GM12878 (cell line): ENCODE results near the gene REEP3. TPM values are rescaled to one million over a fixed set of nuclear protein-coding genes. Genes with fewer than 3 reads are reported as not detected.

Source experiments
- BCL11A ChIP-seq: IDR thresholded peaks from 2 replicates; pipeline ENCODE4 v1.6.1; 2011; ENCODE audit warnings: low read depth, low read length
- CBX3 ChIP-seq: fragments of 200-600 bp; sonication (generic); IDR thresholded peaks from 2 replicates; pipeline ENCODE4 v1.6.1; 2016; ENCODE audit warnings: low read depth, borderline replicate concordance
- CEBPB ChIP-seq, 2 experiments: fragments of 150-350 bp in 1 of 2; IDR thresholded peaks; 2 replicates each; pipeline ENCODE4 v1.6.1; 2012 to 2014; ENCODE audit warnings: low read depth in 2 of 2, low read length in 2 of 2, borderline replicate concordance in 1 of 2, inconsistent platforms in 1 of 2
- CUX1 ChIP-seq: IDR thresholded peaks from 2 replicates; pipeline ENCODE4 v1.6.1; 2012; ENCODE audit warnings: improper control_type of control experiment, low read depth, low read length; ENCODE audit not compliant: insufficient replicate concordance
- E2F4 ChIP-seq: IDR thresholded peaks from 2 replicates; pipeline ENCODE4 v1.6.1; 2012; ENCODE audit warnings: low read depth, low read length, improper control_type of control experiment
- EZH2 ChIP-seq: IDR thresholded peaks from 2 replicates; pipeline ENCODE4 v1.6.1; 2012; ENCODE audit warnings: low read depth, mild to moderate bottlenecking, control low read depth, inconsistent platforms, low read length, borderline replicate concordance; ENCODE audit not compliant: control insufficient read depth
- HSF1 ChIP-seq: fragments of 150-350 bp; IDR thresholded peaks from 2 replicates; pipeline ENCODE4 v1.6.1; 2014; ENCODE audit warnings: mild to moderate bottlenecking, low read depth, low read length
- JUNB ChIP-seq: IDR thresholded peaks from 2 replicates; pipeline ENCODE4 v1.6.1; 2016; ENCODE audit warnings: antibody characterized with exemption, mild to moderate bottlenecking
- JUND ChIP-seq: IDR thresholded peaks from 2 replicates; pipeline ENCODE4 v1.6.1; 2012; ENCODE audit warnings: low read depth, mild to moderate bottlenecking, low read length, improper control_type of control experiment, moderate library complexity
- MTA2 ChIP-seq: fragments of 450-650 bp; IDR thresholded peaks from 2 replicates; pipeline ENCODE4 v1.6.1; 2016; ENCODE audit warnings: low read depth, mild to moderate bottlenecking, moderate library complexity
- NFYB ChIP-seq: IDR thresholded peaks from 2 replicates; pipeline ENCODE4 v1.6.1; 2011; ENCODE audit warnings: low read depth, mild to moderate bottlenecking, low read length, improper control_type of control experiment, moderate library complexity; ENCODE audit not compliant: insufficient read depth
- PML ChIP-seq: IDR thresholded peaks from 2 replicates; pipeline ENCODE4 v1.6.1; 2012; ENCODE audit warnings: low read length, inconsistent platforms
- POU2F2 ChIP-seq: IDR thresholded peaks from 3 replicates; pipeline ENCODE4 v1.6.1; 2011; ENCODE audit warnings: low read depth, mild to moderate bottlenecking, low read length, borderline replicate concordance
- RAD51 ChIP-seq: fragments of 450-650 bp; IDR thresholded peaks from 2 replicates; pipeline ENCODE4 v1.6.1; 2016; ENCODE audit warnings: moderate library complexity, mild to moderate bottlenecking, inconsistent platforms
- RBBP5 ChIP-seq: fragments of 200-600 bp; sonication (generic); conservative IDR thresholded peaks from 2 replicates; pipeline ENCODE4 v1.6.1; 2016
- YY1 ChIP-seq: IDR thresholded peaks from 2 replicates; pipeline ENCODE4 v1.6.1; 2011; ENCODE audit warnings: low read depth, mild to moderate bottlenecking, low read length
- polyA plus RNA-seq, 11 experiments: library from polyadenylated mRNA; depleted of rRNA in 4 of 11; unstranded in 6 of 11; stranded (reverse) in 5 of 11; fragments of >200 nt; fragmentation: Nextera tagmentation in 4 of 11; fragmentation: Illumina TruSeq in 1 of 11; extraction: Ambion mirVana in 4 of 11; extraction: Trizol in 1 of 11; gene quantifications; 1 replicate in 1 of 11; 2 replicates in 10 of 11; pipeline versions ENCODE4 v1.2.1 to v1.2.3, GENCODE V29; 2011 to 2016; ENCODE audit warnings: inconsistent platforms in 2 of 11, missing spikeins in 2 of 11, low read depth in 1 of 11
- total RNA-seq, 4 experiments: library from RNA; depleted of rRNA in 3 of 4; stranded (reverse); fragments of >200 nt in 3 of 4; fragmentation: Illumina TruSeq in 1 of 4; extraction: Trizol in 1 of 4; gene quantifications; 2 replicates each; pipeline versions ENCODE4 v1.2.1 to v1.2.3, GENCODE V29; 2013 to 2021
- TF ChIP-seq, protein P1 (sequence below): fragments of 450-650 bp; IDR thresholded peaks from 2 replicates; pipeline ENCODE4 v1.6.1; 2017; ENCODE audit warnings: mild to moderate bottlenecking, moderate library complexity

The REEP3 gene
- total and polyA plus RNA-seq, 10 of the 15 experiments (the other 5 are each of a cell fraction or from before 2014, with no cell fraction given): 4.9 to 25.9 (median 16.2) TPM

DNA sequence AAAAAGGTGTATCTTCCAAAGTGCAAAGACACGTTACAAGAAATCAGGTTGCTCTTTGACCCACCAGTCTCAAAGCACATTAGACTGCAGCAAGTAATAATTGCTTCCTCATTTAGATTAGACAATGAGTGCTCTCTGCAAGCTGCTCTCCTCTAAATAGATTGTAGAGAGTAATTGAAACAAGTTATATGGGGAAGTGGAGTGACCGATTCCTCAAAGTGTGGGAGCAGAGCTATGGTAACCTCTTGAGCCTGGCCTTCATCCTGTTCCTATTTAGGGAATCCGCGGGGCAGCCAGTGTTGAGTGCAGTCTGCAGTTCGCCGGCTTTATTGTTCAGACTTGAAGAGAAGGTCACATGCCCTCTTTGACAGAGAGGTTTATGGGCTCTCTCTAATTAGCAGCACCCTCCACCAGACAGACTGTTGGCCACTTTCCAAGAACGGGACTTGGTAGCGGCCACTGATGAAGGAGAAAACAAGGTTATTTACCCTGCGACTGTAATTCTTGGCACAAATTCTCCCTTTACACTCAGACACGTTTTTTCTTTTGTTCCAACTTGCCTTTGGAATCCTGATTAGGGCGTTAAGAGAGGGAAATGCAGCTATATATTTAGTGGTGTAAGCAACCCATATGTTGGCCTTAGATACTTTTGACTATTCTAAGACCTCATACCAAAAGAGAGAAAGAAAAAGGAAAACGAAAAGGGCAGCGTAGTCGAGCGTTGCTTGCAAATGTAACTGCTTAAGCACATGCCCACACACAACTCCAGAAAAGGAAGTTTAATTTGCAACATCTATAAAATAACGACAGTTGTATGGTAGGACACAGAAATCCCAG, 107.5 kb downstream of the REEP3 start (continued):
- TF ChIP-seq POU2F2 (0 out of 3 replicates have a peak, but pooled peaks have one; percentile 16), EZH2 (no peak), E2F4 (no peak), CBX3 (no peak), BCL11A (peak; percentile 29; the same call in 1 of the 2 replicates), NFYB (no peak), RAD51 (peak; percentile 86), PML (0 out of 2 replicates have a peak, but pooled peaks have one; percentile 20), MTA2 (peak; percentile 62), CEBPB (IDR thresholded peaks at IDR 0.05; ENCODE audit: borderline replicate concordance in 1 of 2, low read depth in 2 of 2, low read length in 2 of 2) (no peak), JUND (no peak), YY1 (no peak), JUNB (no peak), RBBP5 (no peak; the same call in none of the 2 replicates), HSF1 (no peak), CUX1 (no peak)
- TF ChIP-seq, protein P1, sequence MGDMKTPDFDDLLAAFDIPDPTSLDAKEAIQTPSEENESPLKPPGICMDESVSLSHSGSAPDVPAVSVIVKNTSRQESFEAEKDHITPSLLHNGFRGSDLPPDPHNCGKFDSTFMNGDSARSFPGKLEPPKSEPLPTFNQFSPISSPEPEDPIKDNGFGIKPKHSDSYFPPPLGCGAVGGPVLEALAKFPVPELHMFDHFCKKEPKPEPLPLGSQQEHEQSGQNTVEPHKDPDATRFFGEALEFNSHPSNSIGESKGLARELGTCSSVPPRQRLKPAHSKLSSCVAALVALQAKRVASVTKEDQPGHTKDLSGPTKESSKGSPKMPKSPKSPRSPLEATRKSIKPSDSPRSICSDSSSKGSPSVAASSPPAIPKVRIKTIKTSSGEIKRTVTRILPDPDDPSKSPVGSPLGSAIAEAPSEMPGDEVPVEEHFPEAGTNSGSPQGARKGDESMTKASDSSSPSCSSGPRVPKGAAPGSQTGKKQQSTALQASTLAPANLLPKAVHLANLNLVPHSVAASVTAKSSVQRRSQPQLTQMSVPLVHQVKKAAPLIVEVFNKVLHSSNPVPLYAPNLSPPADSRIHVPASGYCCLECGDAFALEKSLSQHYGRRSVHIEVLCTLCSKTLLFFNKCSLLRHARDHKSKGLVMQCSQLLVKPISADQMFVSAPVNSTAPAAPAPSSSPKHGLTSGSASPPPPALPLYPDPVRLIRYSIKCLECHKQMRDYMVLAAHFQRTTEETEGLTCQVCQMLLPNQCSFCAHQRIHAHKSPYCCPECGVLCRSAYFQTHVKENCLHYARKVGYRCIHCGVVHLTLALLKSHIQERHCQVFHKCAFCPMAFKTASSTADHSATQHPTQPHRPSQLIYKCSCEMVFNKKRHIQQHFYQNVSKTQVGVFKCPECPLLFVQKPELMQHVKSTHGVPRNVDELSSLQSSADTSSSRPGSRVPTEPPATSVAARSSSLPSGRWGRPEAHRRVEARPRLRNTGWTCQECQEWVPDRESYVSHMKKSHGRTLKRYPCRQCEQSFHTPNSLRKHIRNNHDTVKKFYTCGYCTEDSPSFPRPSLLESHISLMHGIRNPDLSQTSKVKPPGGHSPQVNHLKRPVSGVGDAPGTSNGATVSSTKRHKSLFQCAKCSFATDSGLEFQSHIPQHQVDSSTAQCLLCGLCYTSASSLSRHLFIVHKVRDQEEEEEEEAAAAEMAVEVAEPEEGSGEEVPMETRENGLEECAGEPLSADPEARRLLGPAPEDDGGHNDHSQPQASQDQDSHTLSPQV: no peak
